Epidermal melanocyte (primary cell): Measurements from ENCODE around the gene CYSRT1.

Experiments used
- DNase-seq: peaks from one replicate; pipeline ENCODE4 v3.0.0; 2011; ENCODE audit warnings: low spot score; ENCODE audit not compliant: insufficient read length

The CYSRT1 gene

DNA sequence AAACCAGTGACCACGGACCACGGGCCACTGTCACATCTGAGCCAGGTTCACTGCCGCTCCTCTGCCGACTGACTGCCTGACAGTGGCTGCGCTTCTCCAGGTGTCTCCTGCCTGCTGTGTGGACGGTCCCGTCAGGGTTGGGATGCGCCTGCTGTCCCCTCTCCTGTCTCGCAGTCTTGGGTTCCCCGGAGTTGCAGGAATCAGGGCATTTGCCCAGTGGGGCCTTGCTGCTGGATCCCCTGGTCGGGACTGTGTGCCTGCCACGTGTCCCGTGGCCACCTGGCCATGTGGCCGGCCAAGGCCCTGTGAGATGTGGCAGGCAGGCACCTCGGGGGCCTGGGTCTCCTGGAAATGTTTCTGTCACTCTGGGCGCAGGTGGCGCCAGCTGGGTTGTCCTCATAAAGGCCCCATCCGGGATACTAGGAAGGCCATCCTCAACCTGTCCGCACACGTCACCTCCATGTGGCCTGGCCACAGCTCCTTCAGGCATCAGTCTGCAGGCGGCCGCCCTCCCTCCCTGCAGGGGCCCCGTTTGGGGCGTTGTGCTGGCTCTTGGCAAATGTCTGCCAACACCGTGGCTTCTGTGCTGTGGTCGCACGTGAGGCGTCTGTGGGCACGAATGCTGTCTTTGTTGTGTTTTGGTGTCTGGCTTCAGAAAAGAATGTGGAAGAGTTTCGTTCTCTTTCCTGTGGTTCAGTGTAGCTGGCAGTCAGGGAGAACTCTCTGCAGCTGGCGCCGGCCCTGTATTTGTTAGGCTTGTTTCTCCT is 46.1 kb downstream of the CYSRT1 start:
- DNase-seq = peak; percentile 77

DNA sequence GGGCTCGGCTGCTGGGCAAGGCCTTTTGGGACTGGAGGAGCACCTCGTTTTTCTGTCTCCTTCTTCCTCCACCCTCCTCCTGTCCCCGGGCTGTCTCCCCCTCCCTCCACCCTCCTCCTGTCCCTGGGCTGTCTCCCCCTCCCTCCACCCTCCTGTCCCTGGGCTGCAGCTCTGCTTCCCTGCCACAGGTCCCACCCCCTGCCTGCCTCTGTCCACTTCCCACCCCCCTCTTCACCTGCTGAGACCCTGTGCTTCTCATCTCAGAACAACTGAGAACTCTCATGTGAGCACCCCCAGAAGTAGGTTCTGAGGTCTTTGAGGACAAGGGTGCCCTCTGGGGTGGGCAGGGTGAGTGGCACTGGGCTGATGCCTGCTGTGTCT is 46.7 kb downstream of the CYSRT1 start:
- DNase-seq = no peak

DNA sequence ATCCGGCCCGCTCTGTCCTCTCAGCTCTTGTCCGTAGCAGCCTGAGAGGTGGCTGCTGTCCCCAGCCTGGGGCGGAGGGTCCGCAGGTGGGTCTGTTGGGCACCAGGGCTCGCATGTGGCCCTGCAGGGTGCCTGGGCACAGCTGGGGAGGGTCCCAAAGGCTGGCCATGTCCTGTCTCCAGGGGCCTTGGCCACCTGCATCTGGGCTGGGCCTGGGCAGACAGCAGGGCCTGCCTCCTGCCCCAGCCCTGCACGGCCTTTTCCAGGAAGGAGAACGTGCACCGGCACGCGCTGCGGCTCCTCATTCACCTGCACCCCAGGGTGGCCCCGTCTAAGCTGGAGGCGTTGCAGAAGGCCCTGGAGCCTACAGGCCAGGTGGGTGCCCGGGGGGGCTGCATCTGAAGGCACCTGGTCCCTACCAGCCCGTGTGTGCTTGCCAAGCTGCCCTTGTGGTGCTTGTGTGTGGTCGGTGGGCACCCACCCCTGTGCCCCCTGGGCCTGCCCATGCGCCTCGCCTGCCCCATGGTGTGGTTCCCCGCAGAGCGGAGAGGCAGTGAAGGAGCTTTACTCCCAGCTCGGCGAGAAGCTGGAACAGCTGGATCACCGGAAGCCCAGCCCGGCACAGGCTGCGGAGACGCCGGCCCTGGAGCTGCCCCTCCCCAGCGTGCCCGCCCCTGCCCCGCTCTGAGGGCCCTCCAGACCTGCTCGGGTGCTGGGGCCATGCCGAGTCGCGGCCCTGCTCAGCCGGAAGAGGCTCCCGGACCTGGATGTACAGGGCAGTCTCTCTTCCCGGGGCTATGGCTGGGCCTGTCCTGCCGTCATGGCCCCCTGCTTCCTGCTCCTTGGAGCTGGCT is 47.5 kb downstream of the CYSRT1 start:
- DNase-seq = no peak

DNA sequence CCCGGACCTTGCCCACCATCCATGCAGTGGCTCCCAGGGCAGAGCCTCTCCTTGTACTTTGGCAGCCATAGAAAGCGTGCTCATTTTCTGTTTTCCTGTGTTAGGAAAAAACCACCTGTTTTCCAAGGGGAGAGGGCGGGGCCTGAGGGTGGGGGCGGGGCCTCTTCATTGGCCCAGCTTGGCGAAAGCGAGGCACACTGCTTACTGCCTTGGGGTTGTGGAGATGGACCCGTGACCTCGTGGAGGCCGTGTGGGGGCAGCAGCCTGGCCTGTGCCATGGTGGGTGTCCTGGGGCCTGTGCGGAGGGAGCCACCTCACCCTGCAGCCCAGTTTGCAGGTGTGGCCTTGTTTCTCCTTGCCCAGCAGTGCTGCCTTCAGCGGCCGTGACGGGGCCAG is 48.1 kb downstream of the CYSRT1 start:
- DNase-seq = no peak

DNA sequence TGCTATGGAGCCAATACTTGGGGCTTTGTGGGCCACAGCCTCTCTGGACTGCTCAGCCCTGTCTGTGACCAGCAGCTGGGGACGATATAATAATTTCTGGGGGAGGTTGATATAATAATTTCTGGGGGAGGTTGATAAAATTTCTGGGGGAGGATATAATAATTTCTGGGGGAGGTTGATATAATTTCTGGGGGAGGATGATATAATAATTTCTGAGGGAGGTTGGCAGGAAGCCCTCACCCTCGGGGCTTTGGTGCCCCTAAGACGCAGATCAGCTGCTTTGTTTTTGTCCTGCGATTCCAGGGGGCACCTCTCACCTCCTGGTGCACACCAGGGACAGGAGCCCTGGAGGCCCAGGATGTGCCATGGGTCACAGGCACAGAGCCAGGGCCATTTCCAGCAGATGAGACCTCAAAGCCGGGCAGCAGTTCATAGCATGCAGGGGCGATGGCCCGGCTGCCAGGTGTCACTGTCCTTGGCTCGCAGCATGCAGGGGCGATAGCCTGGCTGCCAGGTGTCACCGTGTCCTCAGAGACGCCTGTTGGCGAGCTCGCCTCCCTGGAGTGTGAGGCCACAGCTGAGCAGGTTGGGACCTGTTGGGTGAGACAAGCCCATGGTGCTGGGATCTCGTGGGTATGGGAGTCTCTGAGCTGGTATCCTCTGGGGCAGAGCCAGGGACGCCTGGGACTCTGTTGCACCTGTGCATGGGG is 48.8 kb downstream of the CYSRT1 start:
- DNase-seq = no peak

DNA sequence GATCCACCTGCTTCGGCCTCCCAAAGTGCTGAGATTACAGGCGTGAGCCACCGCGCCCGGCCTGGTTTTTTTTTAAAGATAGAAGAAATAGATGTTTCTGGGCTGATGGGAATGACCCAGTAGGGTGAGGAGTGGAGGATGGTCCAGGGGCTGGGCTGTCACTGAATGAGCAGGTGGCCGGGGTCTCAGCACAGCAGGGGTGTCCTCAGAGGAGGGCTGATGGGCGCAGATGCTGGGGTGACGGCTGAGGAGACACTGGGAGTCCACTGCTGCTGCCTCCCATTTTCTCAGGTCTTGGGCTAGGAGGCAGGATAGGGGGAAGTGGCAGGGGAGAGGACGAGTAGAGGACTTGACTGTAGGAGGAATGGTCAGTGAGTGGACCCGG is 50.2 kb downstream of the CYSRT1 start:
- DNase-seq = no peak
